Endothelial cell of umbilical vein (primary cell): ENCODE data around the gene SIM2. TPM values are rescaled to one million over a fixed set of nuclear protein-coding genes. Genes with fewer than 3 reads are reported as not detected.

Source experiments
- BruUV-seq: library from RNA; stranded (reverse); fragments of 400-500 nt; replicated peaks from 2 replicates; lab custom pipeline; 2021; lab: Mats Ljungman, UMichigan
- CTCF ChIA-PET: fragments of 300-600, 350-600 bp; sonication (Branson Sonifier 250); formaldehyde crosslinking; loops from one replicate; lab custom pipeline; 2021; ENCODE audit warnings: antibody characterized with exemption, inconsistent platforms; lab: Charles Lee
- POLR2A ChIA-PET: fragments of 300-600, 350-600 bp; sonication (Branson Sonifier 250); formaldehyde crosslinking; loops from one replicate; lab custom pipeline; 2021; ENCODE audit warnings: antibody characterized with exemption, inconsistent platforms; lab: Charles Lee
- DNase-seq: peaks from one replicate; pipeline ENCODE4 v3.0.0-alpha.2; 2011; ENCODE audit warnings: low read depth, low spot score
- FAIRE-seq: peaks from 2 replicates; lab custom pipeline; 2011; peaks lifted over from hg19 to GRCh38; lab: Jason Lieb, UNC
- H2AFZ ChIP-seq: 2 replicates; pipeline ENCODE4 v1.6.0; 2012; ENCODE audit warnings: low read depth, low read length, control low read depth, inconsistent platforms
- H3K27ac ChIP-seq: 2 replicates; pipeline ENCODE4 v1.5.1; 2011; ENCODE audit warnings: low read depth, mild to moderate bottlenecking, control low read depth, low read length, moderate library complexity; ENCODE audit not compliant: insufficient read depth
- H3K27me3 ChIP-seq, 2 experiments: 2 replicates each; pipeline versions ENCODE4 v1.6.0 to v1.6.1; 2011; ENCODE audit warnings: low read length in 2 of 2, mixed read lengths in 1 of 2; ENCODE audit not compliant: control insufficient read depth in 2 of 2, insufficient read depth in 2 of 2
- H3K36me3 ChIP-seq, 2 experiments: 2 replicates in 1 of 2; 3 replicates in 1 of 2; pipeline ENCODE4 v1.5.1; 2011; ENCODE audit warnings: low read length in 2 of 2, mild to moderate bottlenecking in 1 of 2, moderate library complexity in 1 of 2; ENCODE audit not compliant: control insufficient read depth in 2 of 2, insufficient read depth in 2 of 2; ENCODE audit errors: extremely low read depth in 1 of 2
- H3K4me1 ChIP-seq: 3 replicates; pipeline ENCODE4 v1.5.1; 2011; ENCODE audit warnings: mild to moderate bottlenecking, low read length; ENCODE audit not compliant: control insufficient read depth, insufficient read depth; ENCODE audit errors: extremely low read depth
- H3K4me2 ChIP-seq: 2 replicates; pipeline ENCODE4 v1.6.1; 2011; ENCODE audit warnings: low read length, control low read depth, mixed read lengths; ENCODE audit not compliant: insufficient read depth
- H3K4me3 ChIP-seq, 3 experiments: fragments of 200-600 bp in 1 of 3; sonication (generic), shearing (Covaris generic) in 1 of 3; replicated peaks in 1 of 3; 2 replicates each; pipeline ENCODE4 v1.5.1; 2011 to 2016; ENCODE audit warnings: control low read depth in 3 of 3, low read length in 3 of 3, mild to moderate bottlenecking in 2 of 3, inconsistent platforms in 1 of 3, low read depth in 1 of 3, moderate library complexity in 1 of 3; ENCODE audit not compliant: insufficient read depth in 1 of 3
- H3K79me2 ChIP-seq: 2 replicates; pipeline ENCODE4 v1.6.0; 2012; ENCODE audit warnings: low read length, inconsistent platforms; ENCODE audit not compliant: control insufficient read depth, insufficient read depth
- H3K9ac ChIP-seq: replicated peaks from 2 replicates; pipeline ENCODE3; 2011; ENCODE audit warnings: low read length, control low read depth; ENCODE audit not compliant: insufficient read depth; ENCODE audit errors: extremely low read depth
- H3K9me1 ChIP-seq: replicated peaks from 3 replicates; pipeline ENCODE4 v1.6.0; 2011; ENCODE audit warnings: mild to moderate bottlenecking, low read length; ENCODE audit not compliant: control insufficient read depth, insufficient read depth; ENCODE audit errors: extremely low read depth
- H3K9me3 ChIP-seq: replicated peaks from 2 replicates; pipeline ENCODE4 v1.5.1; 2012; ENCODE audit warnings: low read length, inconsistent platforms; ENCODE audit not compliant: control insufficient read depth, insufficient read depth
- H4K20me1 ChIP-seq: replicated peaks from 2 replicates; pipeline ENCODE3; 2011; ENCODE audit warnings: mild to moderate bottlenecking, low read length; ENCODE audit not compliant: control insufficient read depth, insufficient read depth; ENCODE audit errors: extremely low read depth
- EZH2 ChIP-seq: IDR thresholded peaks from 2 replicates; pipeline ENCODE4 v1.6.1; 2012; ENCODE audit warnings: borderline replicate concordance, low read depth, mild to moderate bottlenecking, moderate library complexity, low read length, inconsistent platforms; ENCODE audit not compliant: severe bottlenecking
- FOS ChIP-seq: IDR thresholded peaks from 2 replicates; pipeline ENCODE4 v1.6.1; 2011; ENCODE audit warnings: mild to moderate bottlenecking, low read length, moderate library complexity, borderline replicate concordance; ENCODE audit not compliant: insufficient read depth
- GATA2 ChIP-seq: IDR thresholded peaks from 2 replicates; pipeline ENCODE4 v1.7.0; 2011; ENCODE audit warnings: low read depth, mild to moderate bottlenecking, moderate library complexity, mixed read lengths, low read length; ENCODE audit not compliant: insufficient read length, insufficient read depth
- JUN ChIP-seq: IDR thresholded peaks from 2 replicates; pipeline ENCODE4 v1.6.1; 2011; ENCODE audit warnings: borderline replicate concordance, low read depth; ENCODE audit not compliant: insufficient read length, insufficient read depth
- MYC ChIP-seq: IDR thresholded peaks from one replicate; pipeline ENCODE4 v1.6.1; 2011; ENCODE audit warnings: mild to moderate bottlenecking, low read depth, low read length
- POLR2A ChIP-seq: IDR thresholded peaks from 2 replicates; pipeline ENCODE4 v1.6.1; 2012; ENCODE audit warnings: low read depth, mild to moderate bottlenecking, control low read depth, low read length
- POLR2AphosphoS5 ChIP-seq: IDR thresholded peaks from 2 replicates; pipeline ENCODE4 v1.6.1; 2012; ENCODE audit warnings: low read depth, mild to moderate bottlenecking, control low read depth, low read length, moderate library complexity; ENCODE audit not compliant: insufficient read depth
- dilution Hi-C: fragments of 300-500 bp; cut with MboI; formaldehyde crosslinking; loops from one replicate; pipeline ENCODE4 v1.15.0; 2019; ENCODE audit warnings: low sequenced_read_pairs; ENCODE audit not compliant: extremely low pct_ligation_motif_present
- intact Hi-C: fragments of 100-400 bp; cut with micrococcal nuclease; formaldehyde crosslinking; loops from one replicate; pipeline ENCODE4 v1.10.0; 2022
- polyA plus RNA-seq, 4 experiments: library from polyadenylated mRNA; depleted of rRNA in 3 of 4; stranded (reverse) in 3 of 4; unstranded in 1 of 4; fragments of >200 nt; gene quantifications; 2 replicates each; pipeline versions ENCODE4 v1.2.1 to v1.2.3, GENCODE V29; 2011 to 2012; ENCODE audit warnings: missing spikeins in 1 of 4
- total RNA-seq: library from RNA; stranded (reverse); gene quantifications from 2 replicates; pipeline ENCODE4 v1.2.3, GENCODE V29; 2021
- TF ChIP-seq, protein P1 (sequence below): IDR thresholded peaks from 2 replicates; pipeline ENCODE4 v1.6.1; 2011; ENCODE audit not compliant: insufficient read depth, insufficient read length
- TF ChIP-seq, protein P2 (sequence below), 2 donors: IDR thresholded peaks; 1 replicate in 1 of 2; 2 replicates in 1 of 2; pipeline ENCODE4 v1.5.1; 2011; ENCODE audit warnings: low read length in 2 of 2, mild to moderate bottlenecking in 2 of 2, moderate library complexity in 2 of 2, control low read depth in 1 of 2, inconsistent platforms in 1 of 2, low read depth in 1 of 2; ENCODE audit not compliant: insufficient read depth in 1 of 2; ENCODE audit errors: extremely low read depth in 1 of 2

SIM2 gene
- total and polyA plus RNA-seq, 2 donors (not counting 3 experiments of a cell fraction or from before 2014, with no cell fraction given): not detected

DNA sequence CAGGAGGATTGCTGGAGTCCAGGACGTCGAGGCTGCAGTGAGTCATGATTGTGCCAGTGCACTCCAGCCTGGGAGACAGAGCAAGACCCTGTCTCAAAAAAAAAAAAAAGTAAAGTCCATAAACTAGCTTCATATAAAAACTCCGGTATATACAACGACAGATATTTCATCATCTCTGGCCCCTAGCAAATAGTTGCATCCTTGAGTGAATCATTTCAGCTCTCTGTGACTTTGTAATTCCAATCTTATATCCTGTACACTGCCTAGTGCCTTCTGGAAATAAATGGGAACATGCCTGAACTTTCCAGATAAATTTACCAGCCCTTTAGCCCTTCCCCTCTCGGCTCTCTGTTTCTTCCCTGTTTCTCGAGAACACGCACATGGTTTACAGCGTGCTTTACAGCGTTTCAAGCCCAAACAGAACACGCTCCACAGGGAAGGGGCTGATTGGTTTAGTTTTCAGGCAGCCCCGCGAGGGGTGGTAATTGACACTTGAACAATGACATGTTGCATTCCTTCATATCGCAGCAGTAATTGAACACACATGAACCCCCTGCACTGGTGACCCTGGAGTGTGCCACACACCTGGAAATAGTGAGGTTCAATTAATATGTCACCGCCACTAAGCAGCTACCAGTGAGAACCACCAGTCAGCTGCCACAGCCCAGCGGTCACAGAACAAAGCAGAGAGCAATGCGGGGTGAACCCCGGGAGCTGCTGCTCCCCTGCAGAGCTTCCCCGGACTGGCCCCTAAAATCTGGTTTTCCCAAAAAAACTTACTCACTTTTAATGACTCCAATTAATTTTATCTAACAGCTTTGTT is 35.7 kb upstream of the SIM2 start:
- Histone ChIP-seq H3K27me3 (peaks cover 16 to 29% of the 10 kb centered on the region in 2 experiments), H3K27ac (no peak overlapping the region), H3K9me3 (no peaks in the 10 kb centered on the region), H3K4me1 (no peaks in the 10 kb centered on the region), H3K9ac (no peak overlapping the region), H2AFZ (no peak overlapping the region), H3K4me2 (no peak overlapping the region), H3K9me1 (no peaks in the 10 kb centered on the region), H4K20me1 (no peaks in the 10 kb centered on the region), H3K36me3 (no peaks in the 10 kb centered on the region), H3K79me2 (no peaks in the 10 kb centered on the region), H3K4me3 (no peak overlapping the region)
- DNase-seq (no peak), FAIRE-seq (no peak)
- intact Hi-C loops: no loop called here
- ChIA-PET CTCF (interaction anchor here (0.6 to 9.9 kb wide), 8 partner anchors 10 to 264 kb away, joined by 3 to 107 read pairs (median 10); no protein-coding TSS in a partner anchor), POLR2A (no interaction called here)
- BruUV-seq: no TSS peak
- dilution Hi-C loops: no loop called here
- TF ChIP-seq, protein P1, sequence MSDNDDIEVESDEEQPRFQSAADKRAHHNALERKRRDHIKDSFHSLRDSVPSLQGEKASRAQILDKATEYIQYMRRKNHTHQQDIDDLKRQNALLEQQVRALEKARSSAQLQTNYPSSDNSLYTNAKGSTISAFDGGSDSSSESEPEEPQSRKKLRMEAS: no peak
- TF ChIP-seq GATA2: no peak
- TF ChIP-seq, protein P2, sequence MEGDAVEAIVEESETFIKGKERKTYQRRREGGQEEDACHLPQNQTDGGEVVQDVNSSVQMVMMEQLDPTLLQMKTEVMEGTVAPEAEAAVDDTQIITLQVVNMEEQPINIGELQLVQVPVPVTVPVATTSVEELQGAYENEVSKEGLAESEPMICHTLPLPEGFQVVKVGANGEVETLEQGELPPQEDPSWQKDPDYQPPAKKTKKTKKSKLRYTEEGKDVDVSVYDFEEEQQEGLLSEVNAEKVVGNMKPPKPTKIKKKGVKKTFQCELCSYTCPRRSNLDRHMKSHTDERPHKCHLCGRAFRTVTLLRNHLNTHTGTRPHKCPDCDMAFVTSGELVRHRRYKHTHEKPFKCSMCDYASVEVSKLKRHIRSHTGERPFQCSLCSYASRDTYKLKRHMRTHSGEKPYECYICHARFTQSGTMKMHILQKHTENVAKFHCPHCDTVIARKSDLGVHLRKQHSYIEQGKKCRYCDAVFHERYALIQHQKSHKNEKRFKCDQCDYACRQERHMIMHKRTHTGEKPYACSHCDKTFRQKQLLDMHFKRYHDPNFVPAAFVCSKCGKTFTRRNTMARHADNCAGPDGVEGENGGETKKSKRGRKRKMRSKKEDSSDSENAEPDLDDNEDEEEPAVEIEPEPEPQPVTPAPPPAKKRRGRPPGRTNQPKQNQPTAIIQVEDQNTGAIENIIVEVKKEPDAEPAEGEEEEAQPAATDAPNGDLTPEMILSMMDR (IDR thresholded peaks at IDR 0.05; ENCODE audit: extremely low read depth in 1 of 2, insufficient read depth in 1 of 2, low read depth in 1 of 2, low read length in 2 of 2): no peak
- no peak for TF ChIP-seq MYC
- TF ChIP-seq JUN: no peak
- no peak for TF ChIP-seq EZH2
- TF ChIP-seq FOS: no peak
- TF ChIP-seq POLR2A: no peak
- no peak for TF ChIP-seq POLR2AphosphoS5
